OCI-LY3 (cell line): Measurements from ENCODE around the gene OTOA.

ENCODE experiments used
- CTCF ChIP-seq: fragments of 200-600, 300-600 bp; sonication (generic); IDR thresholded peaks from 2 replicates; pipeline ENCODE4 v1.5.1; 2014; ENCODE audit warnings: antibody characterized with exemption, low read length, low read depth
- EZH2phosphoT487 ChIP-seq: fragments of 200-600 bp; shearing (Covaris generic); IDR thresholded peaks from 2 replicates; pipeline ENCODE4 v1.6.1; 2018; ENCODE audit warnings: antibody characterized with exemption, mixed run types, low read depth

- peak; percentile 96 for TF ChIP-seq CTCF
- TF ChIP-seq EZH2phosphoT487, result no peak
Measured at GRCh38 chr16:21656795-21657768, 6.7 kb upstream of the OTOA start.
